Panc1 (cell line): Measurements from ENCODE around the gene CLMN.

Experiments
- POLR2AphosphoS5 ChIP-seq: IDR thresholded peaks from 2 replicates; pipeline ENCODE4 v1.6.1; 2012; ENCODE audit warnings: mild to moderate bottlenecking, low read depth, low read length, moderate library complexity
- SIN3A ChIP-seq: IDR thresholded peaks from 2 replicates; pipeline ENCODE4 v1.6.1; 2012; ENCODE audit warnings: low read depth, mild to moderate bottlenecking, low read length, moderate library complexity, borderline replicate concordance; ENCODE audit not compliant: insufficient read depth
- TCF7L2 ChIP-seq: IDR thresholded peaks from 2 replicates; pipeline ENCODE4 v1.6.1; 2011; ENCODE audit warnings: mild to moderate bottlenecking, low read depth, low read length, inconsistent platforms
- TF ChIP-seq, protein P1 (sequence below): fragments of 450-650 bp; IDR thresholded peaks from 2 replicates; pipeline ENCODE4 v1.5.1; 2017; ENCODE audit warnings: mild to moderate bottlenecking
- TF ChIP-seq, protein P2 (sequence below), 2 experiments: IDR thresholded peaks; 2 replicates each; pipeline ENCODE4 v1.6.1; 2011 to 2012; ENCODE audit warnings: low read depth in 2 of 2, control low read depth in 1 of 2, low read length in 1 of 2, mild to moderate bottlenecking in 1 of 2, moderate library complexity in 1 of 2; ENCODE audit not compliant: insufficient read depth in 1 of 2

DNA sequence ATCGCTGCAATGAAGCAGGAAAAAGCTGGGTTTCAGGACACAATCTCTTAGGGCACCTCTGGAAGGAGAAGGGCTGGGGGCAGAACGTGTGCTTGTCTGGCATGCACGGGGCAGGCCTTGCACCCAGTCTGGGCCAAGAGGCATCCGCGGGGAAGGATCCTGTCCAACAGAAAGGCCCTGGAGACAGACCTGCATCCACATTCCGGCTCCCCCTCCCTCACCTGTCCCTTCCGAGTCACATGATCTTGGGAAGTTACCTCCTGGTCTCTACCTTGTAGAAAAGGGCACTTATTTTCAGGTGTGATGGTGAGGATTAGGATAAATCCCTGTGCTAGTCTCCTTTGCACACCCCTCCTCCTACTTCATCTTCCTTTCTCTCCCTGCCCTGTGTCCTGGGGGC is 25.4 kb downstream of the CLMN start:
- TF ChIP-seq, protein P1, sequence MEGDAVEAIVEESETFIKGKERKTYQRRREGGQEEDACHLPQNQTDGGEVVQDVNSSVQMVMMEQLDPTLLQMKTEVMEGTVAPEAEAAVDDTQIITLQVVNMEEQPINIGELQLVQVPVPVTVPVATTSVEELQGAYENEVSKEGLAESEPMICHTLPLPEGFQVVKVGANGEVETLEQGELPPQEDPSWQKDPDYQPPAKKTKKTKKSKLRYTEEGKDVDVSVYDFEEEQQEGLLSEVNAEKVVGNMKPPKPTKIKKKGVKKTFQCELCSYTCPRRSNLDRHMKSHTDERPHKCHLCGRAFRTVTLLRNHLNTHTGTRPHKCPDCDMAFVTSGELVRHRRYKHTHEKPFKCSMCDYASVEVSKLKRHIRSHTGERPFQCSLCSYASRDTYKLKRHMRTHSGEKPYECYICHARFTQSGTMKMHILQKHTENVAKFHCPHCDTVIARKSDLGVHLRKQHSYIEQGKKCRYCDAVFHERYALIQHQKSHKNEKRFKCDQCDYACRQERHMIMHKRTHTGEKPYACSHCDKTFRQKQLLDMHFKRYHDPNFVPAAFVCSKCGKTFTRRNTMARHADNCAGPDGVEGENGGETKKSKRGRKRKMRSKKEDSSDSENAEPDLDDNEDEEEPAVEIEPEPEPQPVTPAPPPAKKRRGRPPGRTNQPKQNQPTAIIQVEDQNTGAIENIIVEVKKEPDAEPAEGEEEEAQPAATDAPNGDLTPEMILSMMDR, result no peak
- TF ChIP-seq, protein P2, sequence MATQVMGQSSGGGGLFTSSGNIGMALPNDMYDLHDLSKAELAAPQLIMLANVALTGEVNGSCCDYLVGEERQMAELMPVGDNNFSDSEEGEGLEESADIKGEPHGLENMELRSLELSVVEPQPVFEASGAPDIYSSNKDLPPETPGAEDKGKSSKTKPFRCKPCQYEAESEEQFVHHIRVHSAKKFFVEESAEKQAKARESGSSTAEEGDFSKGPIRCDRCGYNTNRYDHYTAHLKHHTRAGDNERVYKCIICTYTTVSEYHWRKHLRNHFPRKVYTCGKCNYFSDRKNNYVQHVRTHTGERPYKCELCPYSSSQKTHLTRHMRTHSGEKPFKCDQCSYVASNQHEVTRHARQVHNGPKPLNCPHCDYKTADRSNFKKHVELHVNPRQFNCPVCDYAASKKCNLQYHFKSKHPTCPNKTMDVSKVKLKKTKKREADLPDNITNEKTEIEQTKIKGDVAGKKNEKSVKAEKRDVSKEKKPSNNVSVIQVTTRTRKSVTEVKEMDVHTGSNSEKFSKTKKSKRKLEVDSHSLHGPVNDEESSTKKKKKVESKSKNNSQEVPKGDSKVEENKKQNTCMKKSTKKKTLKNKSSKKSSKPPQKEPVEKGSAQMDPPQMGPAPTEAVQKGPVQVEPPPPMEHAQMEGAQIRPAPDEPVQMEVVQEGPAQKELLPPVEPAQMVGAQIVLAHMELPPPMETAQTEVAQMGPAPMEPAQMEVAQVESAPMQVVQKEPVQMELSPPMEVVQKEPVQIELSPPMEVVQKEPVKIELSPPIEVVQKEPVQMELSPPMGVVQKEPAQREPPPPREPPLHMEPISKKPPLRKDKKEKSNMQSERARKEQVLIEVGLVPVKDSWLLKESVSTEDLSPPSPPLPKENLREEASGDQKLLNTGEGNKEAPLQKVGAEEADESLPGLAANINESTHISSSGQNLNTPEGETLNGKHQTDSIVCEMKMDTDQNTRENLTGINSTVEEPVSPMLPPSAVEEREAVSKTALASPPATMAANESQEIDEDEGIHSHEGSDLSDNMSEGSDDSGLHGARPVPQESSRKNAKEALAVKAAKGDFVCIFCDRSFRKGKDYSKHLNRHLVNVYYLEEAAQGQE (IDR thresholded peaks at IDR 0.05; ENCODE audit: insufficient read depth in 1 of 2, low read depth in 2 of 2, low read length in 1 of 2), result no peak
- TF ChIP-seq SIN3A, result no peak
- TF ChIP-seq POLR2AphosphoS5, result no peak
- TF ChIP-seq TCF7L2, result no peak
